Retinal pigment epithelial cell (primary cell): ENCODE measurements around the gene KCNJ9.

ENCODE experiments used
- DNase-seq: peaks from one replicate; pipeline ENCODE4 v3.0.0-alpha.2; 2010; ENCODE audit warnings: low read depth
- H3K4me3 ChIP-seq: 2 replicates; pipeline ENCODE4 v1.5.1; 2011; ENCODE audit warnings: mild to moderate bottlenecking, low read length, control low read depth, moderate library complexity
- TF ChIP-seq, protein P1 (sequence below): conservative IDR thresholded peaks from 2 replicates; pipeline ENCODE4 v1.5.1; 2011; ENCODE audit warnings: low read depth, low read length, control low read depth, inconsistent platforms

KCNJ9 gene

DNA sequence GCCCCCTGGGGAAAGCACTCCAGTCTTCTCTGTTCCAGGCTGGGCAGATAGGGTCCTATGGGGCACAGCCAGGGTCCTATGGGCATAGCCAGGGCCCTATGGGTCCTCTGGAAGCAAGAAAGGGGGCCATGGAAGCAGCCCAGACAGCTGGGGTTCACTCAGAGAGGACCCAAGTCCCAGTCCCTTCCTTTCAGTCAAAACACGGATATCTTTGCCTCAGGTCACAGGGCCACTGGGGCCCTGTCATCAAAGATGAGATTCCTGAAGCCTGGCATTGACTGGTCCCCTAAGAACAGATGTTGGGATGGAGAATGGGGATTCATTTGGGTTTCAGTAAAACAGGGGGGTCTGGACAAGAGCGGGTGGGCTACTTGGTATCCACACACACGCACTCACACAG is 8.5 kb downstream of the KCNJ9 start:
- TF ChIP-seq, protein P1, sequence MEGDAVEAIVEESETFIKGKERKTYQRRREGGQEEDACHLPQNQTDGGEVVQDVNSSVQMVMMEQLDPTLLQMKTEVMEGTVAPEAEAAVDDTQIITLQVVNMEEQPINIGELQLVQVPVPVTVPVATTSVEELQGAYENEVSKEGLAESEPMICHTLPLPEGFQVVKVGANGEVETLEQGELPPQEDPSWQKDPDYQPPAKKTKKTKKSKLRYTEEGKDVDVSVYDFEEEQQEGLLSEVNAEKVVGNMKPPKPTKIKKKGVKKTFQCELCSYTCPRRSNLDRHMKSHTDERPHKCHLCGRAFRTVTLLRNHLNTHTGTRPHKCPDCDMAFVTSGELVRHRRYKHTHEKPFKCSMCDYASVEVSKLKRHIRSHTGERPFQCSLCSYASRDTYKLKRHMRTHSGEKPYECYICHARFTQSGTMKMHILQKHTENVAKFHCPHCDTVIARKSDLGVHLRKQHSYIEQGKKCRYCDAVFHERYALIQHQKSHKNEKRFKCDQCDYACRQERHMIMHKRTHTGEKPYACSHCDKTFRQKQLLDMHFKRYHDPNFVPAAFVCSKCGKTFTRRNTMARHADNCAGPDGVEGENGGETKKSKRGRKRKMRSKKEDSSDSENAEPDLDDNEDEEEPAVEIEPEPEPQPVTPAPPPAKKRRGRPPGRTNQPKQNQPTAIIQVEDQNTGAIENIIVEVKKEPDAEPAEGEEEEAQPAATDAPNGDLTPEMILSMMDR: no peak
- H3K4me3 ChIP-seq: no peak overlapping the region
- no peak for DNase-seq

DNA sequence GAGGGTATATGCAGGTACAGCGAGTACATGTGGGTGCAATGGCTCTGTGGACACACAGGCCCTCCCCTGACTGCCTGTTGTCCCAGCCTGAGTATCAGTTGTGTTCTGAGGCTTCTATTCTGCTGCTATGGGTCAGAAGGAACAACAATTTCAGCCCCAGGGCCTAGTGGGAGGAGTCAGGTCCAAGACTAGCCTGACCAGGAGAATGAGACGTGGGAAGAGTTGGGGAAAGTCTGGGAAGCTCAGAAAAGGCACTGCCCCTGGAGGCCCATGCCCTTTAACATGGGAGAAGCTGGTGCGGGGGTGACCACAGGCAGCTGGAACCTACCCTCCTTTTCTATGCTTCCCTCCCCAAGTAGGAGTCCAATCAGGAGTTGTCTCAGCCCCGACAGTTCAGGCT is 9.4 kb downstream of the KCNJ9 start:
- no peak overlapping the region for H3K4me3 ChIP-seq
- TF ChIP-seq, protein P1: no peak
- no peak for DNase-seq

DNA sequence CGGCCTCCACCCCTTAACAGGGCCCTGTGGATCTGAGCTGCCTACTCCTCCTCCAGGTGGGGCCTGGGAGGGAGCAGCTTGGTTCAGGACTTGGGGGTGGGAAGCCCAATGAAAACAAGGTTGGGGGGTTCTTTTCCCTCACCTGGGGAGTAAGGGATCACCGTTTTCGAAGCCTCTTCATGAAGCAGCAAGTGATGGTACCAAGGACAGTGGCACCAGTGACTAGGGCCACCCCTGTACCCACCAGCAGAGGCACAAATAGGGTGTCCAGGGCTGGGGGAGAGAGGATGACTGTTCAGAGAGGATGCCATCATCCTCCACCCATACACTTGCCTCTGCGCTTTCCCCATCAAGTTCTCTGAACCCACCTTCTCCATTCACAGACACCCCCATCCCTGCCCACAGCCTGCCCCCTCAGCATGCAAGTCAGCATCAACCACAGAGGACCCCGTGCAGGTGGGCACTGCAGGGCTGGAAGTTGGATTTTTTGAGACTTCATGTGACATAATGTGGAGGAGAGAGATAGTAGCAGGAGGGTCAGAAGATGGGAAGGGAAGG is 10.4 kb downstream of the KCNJ9 start:
- TF ChIP-seq, protein P1: no peak
- no peak overlapping the region for H3K4me3 ChIP-seq
- DNase-seq: no peak

DNA sequence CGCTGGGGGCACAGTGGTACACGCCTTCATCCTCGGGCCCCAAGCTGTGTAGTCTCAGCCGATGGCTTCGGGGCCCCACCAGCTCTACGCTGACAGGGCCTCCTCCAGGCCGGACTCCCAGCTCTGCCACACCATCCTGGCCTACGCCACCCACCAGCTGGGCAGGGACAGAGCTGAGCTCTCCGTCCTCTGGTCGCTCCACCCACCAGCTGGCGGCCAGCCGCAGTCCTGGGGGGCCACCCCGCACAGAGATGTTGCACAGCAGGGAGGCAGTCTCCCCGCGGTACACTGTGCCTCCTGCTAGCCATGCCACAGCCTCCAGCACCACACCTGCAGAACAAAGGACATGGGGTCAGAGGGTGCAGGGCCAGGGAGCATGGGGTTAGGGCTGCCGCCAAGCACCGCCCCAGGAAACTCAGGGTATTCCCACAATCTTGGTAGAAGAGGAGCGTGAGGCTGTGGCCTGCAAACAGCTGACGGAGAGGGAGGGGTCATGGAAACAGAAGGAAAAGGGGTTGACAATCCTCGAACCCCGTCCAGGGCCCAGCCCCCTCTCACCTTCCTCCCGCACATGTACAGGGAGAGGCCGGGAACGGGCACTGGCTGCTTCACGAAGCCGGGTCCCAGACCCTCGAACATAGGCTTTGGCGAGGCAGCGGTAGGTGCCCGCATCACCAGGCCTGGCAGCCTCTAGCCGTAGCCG is 11.2 kb downstream of the KCNJ9 start:
- H3K4me3 ChIP-seq: no peak overlapping the region
- TF ChIP-seq, protein P1: no peak
- DNase-seq: no peak

DNA sequence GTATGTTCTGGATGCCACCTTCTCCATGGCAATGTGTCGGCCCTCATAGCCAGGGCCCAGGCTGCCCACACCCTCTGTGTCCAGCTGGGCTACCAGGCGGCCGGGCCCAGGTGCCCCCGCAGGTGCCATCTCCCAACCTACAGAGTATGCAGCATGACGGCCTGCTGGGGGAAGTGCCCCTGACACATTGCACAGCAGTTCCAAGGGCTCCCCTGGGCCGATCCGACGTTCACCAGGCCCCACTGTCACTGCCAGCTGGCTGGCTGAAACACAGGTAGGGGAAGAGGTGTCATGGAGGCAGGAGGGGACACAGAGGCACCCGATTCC is 11.7 kb downstream of the KCNJ9 start:
- TF ChIP-seq, protein P1: no peak
- DNase-seq: no peak
- H3K4me3 ChIP-seq: no peak overlapping the region

DNA sequence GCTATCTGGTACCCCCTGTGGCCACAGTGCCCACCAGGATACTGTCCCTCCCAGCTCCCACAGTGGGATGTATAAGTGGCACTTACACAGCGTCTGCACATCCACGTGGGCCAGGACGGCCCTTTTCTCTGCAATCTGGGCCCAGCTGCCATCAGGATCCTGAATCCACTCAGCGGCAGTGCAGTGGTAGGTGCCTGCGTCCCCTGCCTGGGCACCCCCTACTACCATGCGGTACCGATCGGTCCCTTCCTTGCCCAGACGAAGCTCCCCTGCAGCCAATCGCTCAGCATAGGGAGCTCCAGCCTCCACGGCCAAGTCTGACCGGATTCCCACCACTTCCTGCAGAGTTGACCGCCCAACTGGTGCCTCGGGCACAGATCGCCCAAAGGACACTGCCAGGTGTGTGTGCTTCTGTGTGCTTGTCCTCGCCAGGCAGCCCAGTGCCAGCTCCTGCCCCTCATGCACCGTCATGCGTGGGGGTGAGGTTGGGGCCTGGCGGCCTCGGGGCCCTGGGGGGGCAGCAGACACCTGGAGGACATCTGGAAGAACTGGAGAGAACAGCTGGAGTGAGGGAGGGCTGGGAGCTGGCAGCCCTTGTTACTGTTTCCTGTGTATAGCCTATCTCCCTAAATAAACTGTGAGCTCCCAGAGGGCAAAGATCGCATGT is 12.4 kb downstream of the KCNJ9 start:
- TF ChIP-seq, protein P1: no peak
- DNase-seq: no peak
- H3K4me3 ChIP-seq: no peak overlapping the region

DNA sequence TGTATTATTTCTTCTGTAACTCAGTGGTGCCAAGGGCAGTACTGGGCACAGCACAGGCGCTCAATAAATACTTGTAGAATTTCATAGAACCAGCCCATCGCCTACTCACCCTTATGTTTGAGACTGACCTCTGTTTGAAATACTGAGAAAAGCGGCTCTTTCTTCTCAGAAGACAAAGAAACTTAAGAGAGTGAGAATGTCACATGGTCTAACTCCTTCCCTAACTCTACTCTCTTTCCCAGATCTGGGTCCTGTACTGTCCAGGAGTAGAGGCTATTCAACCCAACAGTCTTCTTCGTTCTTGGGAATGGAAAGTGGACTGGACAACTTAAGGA is 12.9 kb downstream of the KCNJ9 start:
- H3K4me3 ChIP-seq: no peak overlapping the region
- no peak for DNase-seq
- TF ChIP-seq, protein P1: no peak
